Esophagus muscularis mucosa (tissue), 4 donors: ENCODE data around the gene ITM2C. TPM values are rescaled to one million over a fixed set of nuclear protein-coding genes. Genes with fewer than 3 reads are reported as not detected.

Source experiments
- DNase-seq: peaks from one replicate; pipeline ENCODE4 v3.0.0-alpha.2; 2017; ENCODE audit errors: extremely low spot score
- H3K27ac ChIP-seq, 4 donors: fragments of 200-600 bp; sonication (generic); replicated peaks in 1 of 4; 1 replicate in 3 of 4; 2 replicates in 1 of 4; pipeline ENCODE4 v1.5.1; 2016 to 2019; ENCODE audit warnings: mild to moderate bottlenecking in 1 of 4
- H3K27me3 ChIP-seq, 4 donors: fragments of 200-600 bp; sonication (generic); one replicate each; pipeline versions ENCODE4 v1.5.1 to v1.6.0; 2016 to 2019
- H3K36me3 ChIP-seq, 4 donors: fragments of 200-600 bp; sonication (generic); one replicate each; pipeline ENCODE4 v1.5.1; 2016 to 2019
- H3K4me1 ChIP-seq, 4 donors: fragments of 200-600 bp; sonication (generic); one replicate each; pipeline ENCODE4 v1.5.1; 2016 to 2019
- H3K4me3 ChIP-seq, 4 donors: fragments of 200-600 bp; sonication (generic); 1 replicate in 2 of 4; 2 replicates in 2 of 4; pipeline ENCODE4 v1.5.1; 2016 to 2019; ENCODE audit warnings: mild to moderate bottlenecking in 4 of 4, moderate library complexity in 1 of 4
- H3K9me3 ChIP-seq, 4 donors: fragments of 200-600 bp; sonication (generic); 1 replicate in 3 of 4; 2 replicates in 1 of 4; pipeline ENCODE4 v1.5.1; 2016 to 2019
- CTCF ChIP-seq, 3 experiments: fragments of 200-600 bp in 2 of 3; fragments of 450-650 bp in 1 of 3; sonication (generic) in 2 of 3; IDR thresholded peaks; one replicate each; pipeline ENCODE4 v1.5.1; 2017 to 2019; ENCODE audit warnings: antibody characterized with exemption in 3 of 3, mild to moderate bottlenecking in 2 of 3, moderate library complexity in 1 of 3
- EP300 ChIP-seq: sonication (generic); formaldehyde crosslinking; IDR thresholded peaks from one replicate; pipeline ENCODE4 v1.6.1; 2017; ENCODE audit warnings: antibody characterized with exemption
- POLR2A ChIP-seq: fragments of 450-650 bp; IDR thresholded peaks from one replicate; pipeline ENCODE4 v1.6.1; 2017; ENCODE audit warnings: antibody characterized with exemption, moderate library complexity, mild to moderate bottlenecking, low read depth
- POLR2AphosphoS5 ChIP-seq, 2 donors: sonication (generic); formaldehyde crosslinking; IDR thresholded peaks; one replicate each; pipeline ENCODE4 v1.6.1; 2017; ENCODE audit warnings: antibody characterized with exemption in 2 of 2
- WGBS: methylation state at CpG from one replicate; pipeline ENCODE4 v1.1.5; 2018; 5-methylcytosine and 5-hydroxymethylcytosine counted together
- intact Hi-C: fragments of 100-400 bp; cut with DNase I; formaldehyde crosslinking; loops from one replicate; pipeline ENCODE4 v1.15.1; 2023
- total RNA-seq, 4 donors: library from RNA; depleted of rRNA; stranded (reverse); fragments of >200 nt; gene quantifications; one replicate each; pipeline versions ENCODE4 v1.1.0 to v1.2.1, GENCODE V29; 2016

ITM2C gene
- total RNA-seq, 4 donors from 2014 or later: 84.0 to 145 (median 101) TPM

- TF ChIP-seq POLR2AphosphoS5 (IDR thresholded peaks at IDR 0.05) (no peak), POLR2A (no peak), EP300 (no peak), CTCF (IDR thresholded peaks at IDR 0.05) (no peak)
- no peak for DNase-seq
- peaks cover 6 to 33% (median 17%) of the 10 kb centered on the region in 4 donors for H3K36me3 ChIP-seq
- H3K27me3 ChIP-seq: no peaks in the 10 kb centered on the region
- WGBS: 68% methylated on average over 11 of the region's 14 CpGs
- peaks cover 34 to 72% (median 68%) of the 10 kb centered on the region in 4 donors for H3K4me1 ChIP-seq
- no peak overlapping the region for H3K4me3 ChIP-seq
- peak overlapping the region; percentile 68 to 81 (median 80) for H3K27ac ChIP-seq
- no peaks in the 10 kb centered on the region for H3K9me3 ChIP-seq
- intact Hi-C loops: no loop called here
Observed at GRCh38 chr2:230872151-230872967, 7.6 kb downstream of the ITM2C start.

GRCh38 chr2:230872968-230873660 is 8.4 kb downstream of the ITM2C start:
- 85% methylated on average over 11 of the region's 21 CpGs for WGBS
- Histone ChIP-seq H3K4me1 (peaks cover 31 to 65% (median 61%) of the 10 kb centered on the region in 4 donors), H3K9me3 (no peaks in the 10 kb centered on the region), H3K27me3 (no peaks in the 10 kb centered on the region), H3K36me3 (peaks cover 7 to 41% (median 25%) of the 10 kb centered on the region in 4 donors), H3K27ac (peak overlapping the region; percentile 68 to 81 (median 80)), H3K4me3 (no peak overlapping the region)
- TF ChIP-seq POLR2A (no peak), POLR2AphosphoS5 (IDR thresholded peaks at IDR 0.05) (no peak), EP300 (no peak), CTCF (IDR thresholded peaks at IDR 0.05) (no peak)
- DNase-seq: no peak
- intact Hi-C loops: no loop called here

- Histone ChIP-seq H3K9me3 (no peaks in the 10 kb centered on the region), H3K27ac (peak overlapping the region in 2 of 4 donors; percentile 80 to 81), H3K36me3 (peaks cover 7 to 47% (median 28%) of the 10 kb centered on the region in 4 donors), H3K27me3 (no peaks in the 10 kb centered on the region), H3K4me1 (peaks cover 24 to 57% (median 54%) of the 10 kb centered on the region in 4 donors), H3K4me3 (no peak overlapping the region)
- intact Hi-C loops: no loop called here
- TF ChIP-seq EP300 (no peak), CTCF (IDR thresholded peaks at IDR 0.05) (no peak), POLR2AphosphoS5 (IDR thresholded peaks at IDR 0.05) (no peak), POLR2A (no peak)
- 81% methylated on average over 9 of the region's 13 CpGs for WGBS
- DNase-seq: no peak
Observed at GRCh38 chr2:230873661-230874401, 9.1 kb downstream of the ITM2C start.

- Histone ChIP-seq H3K27me3 (no peaks in the 10 kb centered on the region), H3K4me1 (peaks cover 22 to 51% (median 47%) of the 10 kb centered on the region in 4 donors), H3K4me3 (no peak overlapping the region), H3K36me3 (peaks cover 7 to 50% (median 31%) of the 10 kb centered on the region in 4 donors), H3K27ac (peak overlapping the region in 1 of 4 donors; percentile 30), H3K9me3 (no peaks in the 10 kb centered on the region)
- DNase-seq: no peak
- TF ChIP-seq POLR2A (no peak), POLR2AphosphoS5 (IDR thresholded peaks at IDR 0.05) (no peak), CTCF (IDR thresholded peaks at IDR 0.05) (no peak), EP300 (no peak)
- WGBS: 80% methylated on average over 7 of the region's 11 CpGs
- intact Hi-C loops: no loop called here
Observed at GRCh38 chr2:230874456-230874855, 9.7 kb downstream of the ITM2C start.
